ENCODE data around the gene C17orf114.

C17orf114 gene

DNA sequence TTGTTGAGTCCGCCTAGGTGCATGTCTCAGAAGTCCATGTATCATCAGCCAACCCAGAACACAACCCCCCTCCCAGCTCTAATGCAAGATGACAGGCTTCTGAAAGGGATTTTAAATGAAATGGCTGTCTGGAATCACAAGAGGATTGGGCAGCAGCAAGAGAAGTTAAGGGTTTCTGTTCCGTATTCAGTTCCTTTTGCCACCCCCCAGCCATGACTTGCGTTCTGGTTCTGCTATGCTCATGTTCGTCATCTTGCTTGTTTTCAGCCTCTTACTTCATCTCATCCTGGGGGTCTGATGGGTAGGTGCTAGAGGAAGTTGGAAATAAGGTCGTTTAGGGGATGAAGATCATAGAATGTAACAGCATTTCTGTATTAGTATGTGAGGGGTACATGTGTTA lies 43.0 kb upstream of the C17orf114 start:
- H3K4me1 ChIP-seq = peaks cover 65% of the 10 kb centered on the region
- no peak overlapping the region for H3K4me3 ChIP-seq
- no peaks in the 10 kb centered on the region for H3K27me3 ChIP-seq
- 84% methylated on average over 5 of the region's 5 CpGs for WGBS
- H3K27ac ChIP-seq = no peak overlapping the region
- DNase-seq (ENCODE audit: low spot score in 2 of 2) = no peak
- no peaks in the 10 kb centered on the region for H3K36me3 ChIP-seq
- TF ChIP-seq, protein P1, sequence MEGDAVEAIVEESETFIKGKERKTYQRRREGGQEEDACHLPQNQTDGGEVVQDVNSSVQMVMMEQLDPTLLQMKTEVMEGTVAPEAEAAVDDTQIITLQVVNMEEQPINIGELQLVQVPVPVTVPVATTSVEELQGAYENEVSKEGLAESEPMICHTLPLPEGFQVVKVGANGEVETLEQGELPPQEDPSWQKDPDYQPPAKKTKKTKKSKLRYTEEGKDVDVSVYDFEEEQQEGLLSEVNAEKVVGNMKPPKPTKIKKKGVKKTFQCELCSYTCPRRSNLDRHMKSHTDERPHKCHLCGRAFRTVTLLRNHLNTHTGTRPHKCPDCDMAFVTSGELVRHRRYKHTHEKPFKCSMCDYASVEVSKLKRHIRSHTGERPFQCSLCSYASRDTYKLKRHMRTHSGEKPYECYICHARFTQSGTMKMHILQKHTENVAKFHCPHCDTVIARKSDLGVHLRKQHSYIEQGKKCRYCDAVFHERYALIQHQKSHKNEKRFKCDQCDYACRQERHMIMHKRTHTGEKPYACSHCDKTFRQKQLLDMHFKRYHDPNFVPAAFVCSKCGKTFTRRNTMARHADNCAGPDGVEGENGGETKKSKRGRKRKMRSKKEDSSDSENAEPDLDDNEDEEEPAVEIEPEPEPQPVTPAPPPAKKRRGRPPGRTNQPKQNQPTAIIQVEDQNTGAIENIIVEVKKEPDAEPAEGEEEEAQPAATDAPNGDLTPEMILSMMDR (IDR thresholded peaks at IDR 0.05) = no peak
- no peak for TF ChIP-seq EP300 (IDR thresholded peaks at IDR 0.05)
- TF ChIP-seq POLR2AphosphoS5 (IDR thresholded peaks at IDR 0.05) = no peak
- TF ChIP-seq POLR2A (IDR thresholded peaks at IDR 0.05) = no peak
- no peaks in the 10 kb centered on the region for H3K9me3 ChIP-seq

DNA sequence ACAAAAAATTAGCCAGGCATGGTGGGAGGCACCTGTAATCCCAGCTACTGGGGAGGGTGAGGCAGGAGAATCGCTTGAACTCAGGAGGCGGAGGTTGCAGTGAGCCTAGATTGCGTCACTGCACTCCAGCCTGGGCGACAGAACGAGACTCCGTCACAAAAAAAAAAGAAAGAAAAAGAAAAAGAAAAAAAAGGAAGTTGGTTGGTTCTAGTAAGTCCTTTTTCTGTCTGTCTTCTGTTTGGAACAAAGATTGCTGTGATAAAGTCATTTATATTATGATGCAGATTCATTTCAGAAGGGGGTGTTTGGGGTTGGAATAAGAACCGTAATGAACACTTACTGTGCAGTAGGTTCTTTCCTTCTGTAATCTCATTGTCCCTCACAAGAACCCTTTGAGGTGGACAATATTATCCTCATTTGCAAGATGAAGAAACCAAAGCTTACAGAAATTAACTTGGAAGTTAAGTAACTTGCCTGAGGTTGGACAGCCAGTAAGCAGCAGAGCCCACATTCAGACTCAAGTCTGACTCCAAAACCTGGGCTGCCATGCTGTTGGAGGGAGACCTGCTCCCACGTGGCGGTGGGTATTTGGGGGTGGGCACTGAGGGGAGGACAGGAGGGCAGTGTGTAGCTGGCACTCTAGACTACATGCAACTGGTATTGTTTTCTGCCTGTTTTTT lies 41.3 kb upstream of the C17orf114 start:
- Histone ChIP-seq H3K27me3 (no peaks in the 10 kb centered on the region), H3K4me3 (no peak overlapping the region), H3K4me1 (peaks cover 65% of the 10 kb centered on the region), H3K36me3 (no peaks in the 10 kb centered on the region), H3K27ac (no peak overlapping the region), H3K9me3 (no peaks in the 10 kb centered on the region)
- TF ChIP-seq POLR2AphosphoS5 (IDR thresholded peaks at IDR 0.05) (no peak), POLR2A (IDR thresholded peaks at IDR 0.05) (no peak), EP300 (IDR thresholded peaks at IDR 0.05) (no peak)
- TF ChIP-seq, protein P1 (IDR thresholded peaks at IDR 0.05) = no peak
- no peak for DNase-seq (ENCODE audit: low spot score in 2 of 2)
- 77% methylated on average over 9 of the region's 9 CpGs for WGBS

DNA sequence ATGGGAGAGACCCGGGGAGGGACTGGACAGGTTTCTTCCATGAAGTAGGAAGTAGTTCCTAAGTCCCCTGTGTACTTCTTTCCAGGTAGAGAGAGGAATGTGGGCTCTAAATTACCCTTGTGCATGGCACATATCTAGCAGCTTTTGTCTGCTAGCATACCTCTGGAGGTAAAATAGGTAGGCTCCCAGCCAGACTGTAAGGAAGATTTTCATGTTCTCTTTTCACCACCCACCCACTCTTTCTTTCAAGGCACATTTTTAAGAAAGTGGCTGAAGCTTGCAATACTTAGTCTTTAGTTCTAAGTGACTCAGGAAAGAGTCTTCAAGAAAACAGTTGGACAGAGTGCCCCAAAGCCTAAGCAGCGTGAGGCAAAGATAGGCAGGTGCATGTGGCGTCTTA lies 40.2 kb upstream of the C17orf114 start:
- no peaks in the 10 kb centered on the region for H3K9me3 ChIP-seq

DNA sequence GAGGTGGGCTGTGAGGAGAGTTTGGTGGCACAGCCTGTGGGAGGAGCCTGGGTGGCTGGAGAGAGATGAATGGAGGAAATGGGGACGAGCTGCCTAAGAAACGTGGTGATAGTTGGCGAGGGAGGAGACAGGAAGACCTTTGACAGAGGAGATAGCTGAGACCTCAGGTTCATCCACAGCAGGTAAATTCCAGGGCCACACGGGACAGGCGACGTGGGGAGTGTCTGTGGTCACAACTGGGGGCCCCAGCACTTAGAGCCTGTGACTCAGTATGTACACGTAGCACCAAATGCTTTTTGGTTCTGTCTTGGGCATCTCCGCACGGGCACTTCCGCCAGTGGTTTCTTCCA lies 38.7 kb upstream of the C17orf114 start:
- TF ChIP-seq, protein P1 (IDR thresholded peaks at IDR 0.05) = no peak
- TF ChIP-seq POLR2A (IDR thresholded peaks at IDR 0.05) (no peak), POLR2AphosphoS5 (IDR thresholded peaks at IDR 0.05) (no peak), EP300 (IDR thresholded peaks at IDR 0.05) (no peak)
- Histone ChIP-seq H3K27ac (no peak overlapping the region), H3K4me1 (peaks cover 64% of the 10 kb centered on the region), H3K27me3 (no peaks in the 10 kb centered on the region), H3K9me3 (no peaks in the 10 kb centered on the region), H3K36me3 (no peaks in the 10 kb centered on the region), H3K4me3 (no peak overlapping the region)
- DNase-seq (ENCODE audit: low spot score in 2 of 2) = no peak
- WGBS = 90% methylated on average over 10 of the region's 10 CpGs

More for the DNA sequence above, 40.2 kb upstream of the C17orf114 start:
- no peak overlapping the region for H3K27ac ChIP-seq
- DNase-seq (ENCODE audit: low spot score in 2 of 2) = no peak
- H3K4me1 ChIP-seq = peaks cover 66% of the 10 kb centered on the region
- no peaks in the 10 kb centered on the region for H3K27me3 ChIP-seq
- H3K36me3 ChIP-seq = no peaks in the 10 kb centered on the region
- 91% methylated on average over 3 of the region's 3 CpGs for WGBS
- TF ChIP-seq POLR2A (IDR thresholded peaks at IDR 0.05) (no peak), EP300 (IDR thresholded peaks at IDR 0.05) (no peak), POLR2AphosphoS5 (IDR thresholded peaks at IDR 0.05) (no peak)
- TF ChIP-seq, protein P1 (IDR thresholded peaks at IDR 0.05) = no peak
- no peak overlapping the region for H3K4me3 ChIP-seq

DNA sequence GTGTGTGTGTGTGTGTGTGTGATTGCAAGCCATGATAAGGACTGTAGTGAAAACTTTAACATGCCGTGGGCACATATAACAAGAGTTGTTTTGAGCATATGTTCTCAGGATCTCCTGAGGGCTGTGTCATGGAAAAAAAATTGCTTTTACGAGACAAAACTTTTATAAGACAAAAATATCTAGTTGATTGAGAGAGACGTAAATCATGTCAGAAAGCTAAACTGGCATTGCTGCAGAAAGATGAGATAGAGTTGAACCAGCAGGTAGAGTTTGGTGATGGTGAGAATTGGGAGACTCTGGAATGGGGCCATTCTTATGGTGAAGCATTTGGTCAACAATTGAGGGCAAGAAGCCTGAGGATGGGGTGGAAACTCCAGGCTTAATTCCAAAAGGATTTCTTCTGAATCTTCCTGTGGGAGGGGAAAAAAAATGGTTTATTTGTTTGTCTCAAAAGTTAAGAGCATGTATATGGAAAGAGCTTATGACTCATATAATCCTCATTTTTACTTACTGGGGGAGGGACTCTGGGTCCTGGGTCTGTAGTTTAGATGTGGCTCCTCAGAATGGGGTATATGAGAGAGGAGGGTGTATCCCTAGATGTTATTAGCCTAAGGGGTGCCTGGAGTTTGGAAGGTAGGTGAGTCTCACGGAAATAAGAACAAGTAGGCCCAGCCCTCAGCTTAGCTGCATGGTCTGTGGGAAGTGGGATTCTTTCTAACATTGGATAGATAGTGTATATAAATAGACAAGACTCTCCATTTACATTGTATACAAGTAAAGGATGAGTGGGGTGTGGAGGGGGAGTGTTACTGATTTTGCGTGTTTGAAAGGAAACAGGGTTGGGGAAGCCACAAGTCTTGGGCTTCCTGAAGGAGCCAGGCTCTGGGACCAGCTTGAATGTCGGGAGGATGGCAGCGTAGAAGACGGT lies 38.1 kb upstream of the C17orf114 start:
- 70% methylated on average over 8 of the region's 8 CpGs for WGBS
- TF ChIP-seq POLR2AphosphoS5 (IDR thresholded peaks at IDR 0.05) (no peak), POLR2A (IDR thresholded peaks at IDR 0.05) (no peak), EP300 (IDR thresholded peaks at IDR 0.05) (no peak)
- TF ChIP-seq, protein P1 (IDR thresholded peaks at IDR 0.05) = no peak
- no peak overlapping the region for H3K27ac ChIP-seq

More for the DNA sequence above, 38.1 kb upstream of the C17orf114 start:
- Histone ChIP-seq H3K36me3 (no peaks in the 10 kb centered on the region), H3K4me3 (no peak overlapping the region), H3K9me3 (no peaks in the 10 kb centered on the region), H3K27me3 (no peaks in the 10 kb centered on the region), H3K4me1 (peaks cover 66% of the 10 kb centered on the region)
- no peak for DNase-seq (ENCODE audit: low spot score in 2 of 2)

All from suprapubic skin (tissue), 4 donors.